WTC11 (cell line): ENCODE results near the gene MALAT1. TPM values are rescaled to one million over a fixed set of nuclear protein-coding genes. Genes with fewer than 3 reads are reported as not detected.

Source experiments
- ATAC-seq: fragments of 200-7000 bp; cut with Tn5 transposase; 2 replicates; pipeline ENCODE4 v1.10.0; 2021; ENCODE audit warnings: mild to moderate bottlenecking, moderate library complexity
- CTCF ChIA-PET: fragments of 300-600 bp; sonication (Branson Sonifier 250); formaldehyde crosslinking; loops from one replicate; lab custom pipeline; 2021; ENCODE audit warnings: antibody characterized with exemption; lab: Charles Lee
- POLR2A ChIA-PET: fragments of 350-600 bp; sonication (Branson Sonifier 250); formaldehyde crosslinking; loops from one replicate; lab custom pipeline; 2021; ENCODE audit warnings: antibody characterized with exemption; lab: Charles Lee
- DNase-seq: peaks from one replicate; pipeline ENCODE4 v3.0.0; 2021; ENCODE audit warnings: low spot score
- H3K27ac Mint-ChIP-seq: 2 replicates; pipeline ENCODE4 v1.8.0; 2021; ENCODE audit warnings: mixed read lengths
- H3K27me3 Mint-ChIP-seq: 2 replicates; pipeline ENCODE4 v1.8.0; 2021; ENCODE audit warnings: low read depth, mild to moderate bottlenecking, moderate library complexity, mixed read lengths
- H3K36me3 Mint-ChIP-seq: 2 replicates; pipeline ENCODE4 v1.8.0; 2021; ENCODE audit warnings: mixed read lengths
- H3K4me1 Mint-ChIP-seq: 2 replicates; pipeline ENCODE4 v1.8.0; 2022; ENCODE audit warnings: mixed read lengths
- H3K4me3 Mint-ChIP-seq: 2 replicates; pipeline ENCODE4 v1.8.0; 2021; ENCODE audit warnings: mild to moderate bottlenecking, moderate library complexity, mixed read lengths
- H3K9me3 Mint-ChIP-seq: 2 replicates; pipeline ENCODE4 v1.8.0; 2021; ENCODE audit warnings: mixed read lengths
- CDX4 ChIP-seq: fragments of 250-450 bp; sonication (Bioruptor Pico); IDR thresholded peaks from 2 replicates; pipeline ENCODE4 v1.9.0; 2021; ENCODE audit warnings: moderate library complexity, mild to moderate bottlenecking, inconsistent platforms, borderline replicate concordance
- CTCF ChIP-seq: fragments of 200-600 bp; IDR thresholded peaks from 2 replicates; pipeline ENCODE4 v1.8.0; 2022; ENCODE audit warnings: antibody characterized with exemption
- EMX1 ChIP-seq: fragments of 250-450 bp; sonication (Bioruptor Pico); IDR thresholded peaks from 2 replicates; pipeline ENCODE4 v1.8.0; 2021; ENCODE audit warnings: mild to moderate bottlenecking
- ERG ChIP-seq: fragments of 250-450 bp; sonication (Bioruptor Pico); IDR thresholded peaks from 2 replicates; pipeline ENCODE4 v1.8.0; 2021; ENCODE audit warnings: mild to moderate bottlenecking
- FOXK1 ChIP-seq: sonication (generic); formaldehyde crosslinking; IDR thresholded peaks from 2 replicates; pipeline ENCODE4 v1.8.0; 2022; ENCODE audit warnings: mild to moderate bottlenecking, moderate library complexity, missing genetic modification reagents
- PRRX2 ChIP-seq: fragments of 250-450 bp; sonication (Bioruptor Pico); IDR thresholded peaks from 2 replicates; pipeline ENCODE4 v1.8.0; 2021; ENCODE audit warnings: mild to moderate bottlenecking
- TP53 ChIP-seq: sonication (generic); formaldehyde crosslinking; IDR thresholded peaks from 2 replicates; pipeline ENCODE4 v1.8.1; 2023; ENCODE audit warnings: mild to moderate bottlenecking, missing genetic modification reagents
- ZMAT4 ChIP-seq: fragments of 250-450 bp; sonication (Bioruptor Pico); IDR thresholded peaks from 2 replicates; pipeline ENCODE4 v1.9.0; 2021; ENCODE audit warnings: mild to moderate bottlenecking
- ZNF121 ChIP-seq: sonication (generic); formaldehyde crosslinking; IDR thresholded peaks from 2 replicates; pipeline ENCODE4 v1.8.0; 2023; ENCODE audit warnings: missing genetic modification reagents
- ZNF396 ChIP-seq: fragments of 250-450 bp; sonication (Bioruptor Pico); IDR thresholded peaks from 2 replicates; pipeline ENCODE4 v1.8.0; 2021; ENCODE audit warnings: mild to moderate bottlenecking, moderate library complexity, borderline replicate concordance
- ZNF416 ChIP-seq: fragments of 250-450 bp; sonication (Bioruptor Pico); IDR thresholded peaks from 2 replicates; pipeline ENCODE4 v1.9.0; 2021; ENCODE audit warnings: mild to moderate bottlenecking, inconsistent platforms
- ZNF425 ChIP-seq: fragments of 250-450 bp; sonication (Bioruptor Pico); conservative IDR thresholded peaks from 2 replicates; pipeline ENCODE4 v1.9.0; 2021; ENCODE audit warnings: mild to moderate bottlenecking
- ZNF532 ChIP-seq: fragments of 250-450 bp; sonication (Bioruptor Pico); IDR thresholded peaks from 2 replicates; pipeline ENCODE4 v1.9.0; 2021; ENCODE audit warnings: mild to moderate bottlenecking, borderline replicate concordance
- total RNA-seq: library from RNA; stranded (reverse); gene quantifications from 3 replicates; pipeline ENCODE4 v1.2.3, GENCODE V29; 2021

The MALAT1 gene
- total RNA-seq, 1 experiment from 2014 or later, result 1,830 TPM

GRCh38 chr11:65505466-65506289 lies 6.8 kb downstream of the MALAT1 start:
- Mint-ChIP-seq H3K27me3 (no peaks in the 10 kb centered on the region), H3K9me3 (no peaks in the 10 kb centered on the region), H3K4me1 (peaks cover 55% of the 10 kb centered on the region), H3K4me3 (no peak overlapping the region; the same call in 1 of the 2 replicates), H3K27ac (peak overlapping the region; percentile 92), H3K36me3 (no peaks in the 10 kb centered on the region; the same call in 1 of the 2 replicates)
- DNase-seq (no peak), ATAC-seq (no peak)
- TF ChIP-seq PRRX2 (CRISPR knock-in tag) (peak; percentile 8; the same call in 1 of the 2 replicates), EMX1 (CRISPR knock-in tag) (peak; percentile 75), ZNF425 (CRISPR knock-in tag) (0 out of 2 replicates have a peak, but pooled peaks have one; percentile 50), CDX4 (CRISPR knock-in tag) (peak; percentile 37; the same call in 1 of the 2 replicates), CTCF (no peak), ZNF416 (CRISPR knock-in tag) (peak; percentile 65), ZNF121 (CRISPR knock-in tag) (no peak), FOXK1 (CRISPR knock-in tag) (no peak), ZMAT4 (peak; percentile 27; the same call in 1 of the 2 replicates), ZNF532 (peak; percentile 89), ERG (peak; percentile 86)
- ChIA-PET POLR2A (interaction anchor here (0.5 to 7.8 kb wide), 12 partner anchors 7 to 733 kb away, joined by 3 to 194 read pairs (median 4); partner anchors contain the start of genes MALAT1, NEAT1 and TIGD3), CTCF (interaction anchor here (1.1 to 8.3 kb wide), 9 partner anchors 9 to 176 kb away, joined by 3 to 84 read pairs (median 8); partner anchors contain the start of gene ZNRD2)

- H3K9me3 Mint-ChIP-seq, result no peaks in the 10 kb centered on the region
- POLR2A ChIA-PET, result interaction anchor here (0.9 to 7.8 kb wide), 10 partner anchors 8 to 137 kb away, joined by 3 to 194 read pairs (median 8); partner anchors contain the start of genes MALAT1 and NEAT1
- DNase-seq (no peak), ATAC-seq (no peak)
- H3K27me3 Mint-ChIP-seq, result no peaks in the 10 kb centered on the region
- no peaks in the 10 kb centered on the region; the same call in 1 of the 2 replicates for H3K36me3 Mint-ChIP-seq
- CTCF ChIA-PET, result interaction anchor here (1.1 to 8.3 kb wide), 10 partner anchors 18 to 176 kb away, joined by 3 to 84 read pairs (median 8); partner anchors contain the start of genes DPF2 and ZNRD2
- H3K27ac Mint-ChIP-seq, result peak overlapping the region; percentile 92
- H3K4me1 Mint-ChIP-seq, result peaks cover 55% of the 10 kb centered on the region
- TF ChIP-seq ZMAT4 (peak; percentile 62; the same call in 1 of the 2 replicates), ZNF396 (CRISPR knock-in tag) (no peak), TP53 (CRISPR knock-in tag) (no peak)
- no peak overlapping the region; the same call in 1 of the 2 replicates for H3K4me3 Mint-ChIP-seq
Measured at GRCh38 chr11:65506290-65506771, 7.5 kb downstream of the MALAT1 start.
